HG03045 (cell line): Measurements from ENCODE around the gene EVPL.
"Not testable (repeated sequence)": the region's sequence is repeated elsewhere in the genome, so short reads cannot be mapped to it uniquely, and the experiment has no call there.

Experiments used
- ATAC-seq: cut with Tn5 transposase; IDR thresholded peaks from one replicate; pipeline ENCODE4 v1.9.1; 2021; ENCODE audit warnings: mild to moderate bottlenecking, moderate library complexity; ENCODE audit not compliant: unreplicated experiment

The EVPL gene

GRCh38 chr17:76048711-76049110 lies 21.6 kb upstream of the EVPL start:
- ATAC-seq: no peak

- ATAC-seq: no peak
Observed at GRCh38 chr17:76048025-76048605, 21.0 kb upstream of the EVPL start.

GRCh38 chr17:76046064-76046463 lies 19.0 kb upstream of the EVPL start:
- ATAC-seq: no peak

GRCh38 chr17:76044475-76045007 lies 17.4 kb upstream of the EVPL start:
- not testable (repeated sequence) for ATAC-seq

- not testable (repeated sequence) for ATAC-seq
Observed at GRCh38 chr17:76042868-76043267, 15.8 kb upstream of the EVPL start.

GRCh38 chr17:76040376-76040775 lies 13.3 kb upstream of the EVPL start:
- no peak for ATAC-seq

- ATAC-seq: no peak
Observed at GRCh38 chr17:76039121-76039520, 12.0 kb upstream of the EVPL start.

GRCh38 chr17:76038050-76038449 lies 10.9 kb upstream of the EVPL start:
- no peak for ATAC-seq

- no peak for ATAC-seq
Observed at GRCh38 chr17:76036497-76037261, 9.6 kb upstream of the EVPL start.

GRCh38 chr17:76034428-76035350 lies 7.6 kb upstream of the EVPL start:
- no peak for ATAC-seq

- ATAC-seq: no peak
Observed at GRCh38 chr17:76033139-76033538, 6.0 kb upstream of the EVPL start.

- ATAC-seq: no peak
Observed at GRCh38 chr17:76032780-76033108, 5.6 kb upstream of the EVPL start.

- no peak for ATAC-seq
Observed at GRCh38 chr17:76032073-76032779, 5.1 kb upstream of the EVPL start.

GRCh38 chr17:76026714-76027158 lies 370 bp downstream of the EVPL start:
- ATAC-seq: no peak

GRCh38 chr17:76025294-76025693 lies 1.8 kb downstream of the EVPL start:
- no peak for ATAC-seq

GRCh38 chr17:76024353-76024752 lies 2.8 kb downstream of the EVPL start:
- no peak for ATAC-seq

- no peak for ATAC-seq
Observed at GRCh38 chr17:76023900-76024237, 3.2 kb downstream of the EVPL start.

GRCh38 chr17:76022973-76023899 lies 3.9 kb downstream of the EVPL start:
- ATAC-seq: no peak

GRCh38 chr17:76022285-76022684 lies 4.8 kb downstream of the EVPL start:
- ATAC-seq: no peak
